ENCODE measurements around the gene TCTN3.
A peak's percentile ranks its signal among the peaks of the same experiment; 100 is the strongest.
"Not testable (repeated sequence)": the region's sequence is repeated elsewhere in the genome, so short reads cannot be mapped to it uniquely, and the experiment has no call there.

Gene TCTN3

DNA sequence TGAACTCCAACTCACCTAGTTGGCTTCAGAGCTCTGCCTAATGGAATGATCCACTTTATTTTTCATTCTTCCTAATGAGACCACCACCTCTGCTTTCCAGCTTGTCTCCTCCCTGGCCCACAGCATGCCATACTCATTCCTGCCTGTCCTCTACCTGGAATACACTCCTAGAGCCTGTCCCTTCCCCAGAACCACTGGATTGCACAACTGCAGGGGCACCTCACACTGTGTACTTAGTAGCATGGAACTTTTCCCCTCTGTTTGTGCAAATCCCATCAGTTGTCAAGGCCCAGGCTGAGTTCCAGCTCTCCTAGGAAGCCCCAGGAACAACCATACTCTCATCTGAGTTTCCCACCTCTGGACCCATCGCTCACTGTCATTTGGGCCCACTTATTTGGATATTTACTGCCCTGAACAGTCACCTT lies 52.8 kb downstream of the TCTN3 start:
- Histone ChIP-seq H3K27ac (ENCODE audit: low read depth, low read length) (no peak overlapping the region), H3K4me1 (ENCODE audit: control insufficient read depth in 1 of 2, insufficient read depth in 2 of 2, low read length in 2 of 2) (peaks cover 16 to 25% of the 10 kb centered on the region in 2 donors), H3K9ac (ENCODE audit: low read depth in 1 of 2, low read length in 2 of 2) (no peak overlapping the region), H3K27me3 (ENCODE audit: control insufficient read depth in 1 of 2, insufficient read depth in 2 of 2, low read length in 2 of 2) (no peaks in the 10 kb centered on the region), H3K36me3 (ENCODE audit: control insufficient read depth in 1 of 2, insufficient read depth in 2 of 2, low read length in 2 of 2) (peaks cover 28 to 68% of the 10 kb centered on the region in 2 donors), H3K4me3 (ENCODE audit: low read depth in 1 of 2, low read length in 2 of 2) (no peak overlapping the region), H3K9me3 (ENCODE audit: control insufficient read depth in 1 of 2, low read length in 2 of 2) (no peaks in the 10 kb centered on the region)

DNA sequence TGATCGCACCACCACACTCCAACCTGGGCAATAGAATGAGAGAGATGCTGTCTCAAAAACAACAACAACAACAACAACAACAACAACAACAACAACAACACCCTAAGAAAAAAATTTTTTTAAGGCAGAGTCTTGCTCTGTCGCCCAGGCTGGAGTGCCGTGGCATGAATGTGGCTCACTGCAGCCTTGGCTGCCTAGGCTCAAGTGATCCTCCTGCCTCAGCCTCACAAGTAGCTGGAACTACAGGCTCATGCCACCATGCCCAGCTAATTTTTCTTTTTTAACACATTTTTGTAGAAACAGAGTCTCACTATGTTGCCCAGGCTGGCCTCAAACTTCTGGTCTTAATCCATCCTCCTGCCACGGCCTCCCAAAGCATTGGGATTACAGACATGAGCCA lies 55.8 kb downstream of the TCTN3 start:
- Histone ChIP-seq H3K27me3 (ENCODE audit: control insufficient read depth in 1 of 2, insufficient read depth in 2 of 2, low read length in 2 of 2) (no peaks in the 10 kb centered on the region), H3K9ac (ENCODE audit: low read depth in 1 of 2, low read length in 2 of 2) (no peak overlapping the region)

DNA sequence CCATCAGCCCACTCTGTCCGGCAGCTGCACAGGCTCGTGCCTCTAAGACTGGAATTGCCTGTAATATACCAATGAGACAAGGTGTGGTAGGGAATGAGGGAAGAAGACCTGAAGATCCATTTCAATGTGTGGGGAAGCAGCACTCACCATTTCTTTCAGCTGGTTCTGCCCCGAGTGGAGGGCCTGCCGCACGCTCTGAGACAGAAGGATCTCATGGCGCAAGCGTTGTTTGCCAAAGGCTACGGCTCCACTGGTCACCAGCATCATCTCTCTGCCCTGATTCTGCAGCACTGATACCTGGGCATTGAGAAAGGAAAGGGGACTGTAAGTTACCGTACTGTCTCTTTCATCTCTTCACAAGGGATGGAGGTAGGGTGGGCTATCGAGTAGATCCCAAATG lies 56.6 kb downstream of the TCTN3 start:
- Histone ChIP-seq H3K27me3 (ENCODE audit: control insufficient read depth in 1 of 2, insufficient read depth in 2 of 2, low read length in 2 of 2) (no peaks in the 10 kb centered on the region), H3K4me3 (ENCODE audit: low read depth in 1 of 2, low read length in 2 of 2) (no peak overlapping the region), H3K27ac (ENCODE audit: low read depth, low read length) (no peak overlapping the region), H3K4me1 (ENCODE audit: control insufficient read depth in 1 of 2, insufficient read depth in 2 of 2, low read length in 2 of 2) (peaks cover 13 to 22% of the 10 kb centered on the region in 2 donors), H3K9ac (ENCODE audit: low read depth in 1 of 2, low read length in 2 of 2) (no peak overlapping the region), H3K36me3 (ENCODE audit: control insufficient read depth in 1 of 2, insufficient read depth in 2 of 2, low read length in 2 of 2) (peaks cover 35 to 86% of the 10 kb centered on the region in 2 donors), H3K9me3 (ENCODE audit: control insufficient read depth in 1 of 2, low read length in 2 of 2) (no peaks in the 10 kb centered on the region)

More for the DNA sequence above, 55.8 kb downstream of the TCTN3 start:
- Histone ChIP-seq H3K9me3 (ENCODE audit: control insufficient read depth in 1 of 2, low read length in 2 of 2) (no peaks in the 10 kb centered on the region), H3K36me3 (ENCODE audit: control insufficient read depth in 1 of 2, insufficient read depth in 2 of 2, low read length in 2 of 2) (peaks cover 40 to 86% of the 10 kb centered on the region in 2 donors), H3K4me3 (ENCODE audit: low read depth in 1 of 2, low read length in 2 of 2) (no peak overlapping the region), H3K27ac (ENCODE audit: low read depth, low read length) (no peak overlapping the region), H3K4me1 (ENCODE audit: control insufficient read depth in 1 of 2, insufficient read depth in 2 of 2, low read length in 2 of 2) (peaks cover 13 to 21% of the 10 kb centered on the region in 2 donors)

DNA sequence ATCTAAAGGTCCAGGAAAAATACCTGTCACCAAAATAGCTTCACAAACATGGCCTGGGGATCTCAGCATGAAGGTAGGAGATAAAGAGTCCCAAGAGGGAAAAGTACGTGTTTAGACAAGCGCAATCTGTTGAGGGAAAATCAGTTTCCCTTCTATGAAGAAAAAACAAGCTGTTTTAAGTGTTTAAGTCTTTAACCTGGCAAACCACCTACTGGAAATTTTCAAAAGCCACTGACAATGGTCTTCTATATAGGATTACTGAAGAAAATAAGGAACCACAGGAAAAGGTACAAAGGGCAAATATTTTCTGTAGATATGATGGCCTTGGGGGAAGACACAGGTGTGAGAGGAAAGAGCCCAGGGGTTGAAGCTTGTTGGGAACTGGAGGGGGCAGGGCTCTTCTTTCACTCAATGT lies 58.4 kb downstream of the TCTN3 start:
- Histone ChIP-seq H3K9ac (ENCODE audit: low read depth in 1 of 2, low read length in 2 of 2) (no peak overlapping the region), H3K27me3 (ENCODE audit: control insufficient read depth in 1 of 2, insufficient read depth in 2 of 2, low read length in 2 of 2) (no peaks in the 10 kb centered on the region), H3K27ac (ENCODE audit: low read depth, low read length) (no peak overlapping the region), H3K4me1 (ENCODE audit: control insufficient read depth in 1 of 2, insufficient read depth in 2 of 2, low read length in 2 of 2) (peaks cover 13 to 27% of the 10 kb centered on the region in 2 donors), H3K9me3 (ENCODE audit: control insufficient read depth in 1 of 2, low read length in 2 of 2) (no peaks in the 10 kb centered on the region), H3K36me3 (ENCODE audit: control insufficient read depth in 1 of 2, insufficient read depth in 2 of 2, low read length in 2 of 2) (peaks cover 30 to 75% of the 10 kb centered on the region in 2 donors), H3K4me3 (ENCODE audit: low read depth in 1 of 2, low read length in 2 of 2) (no peak overlapping the region)

DNA sequence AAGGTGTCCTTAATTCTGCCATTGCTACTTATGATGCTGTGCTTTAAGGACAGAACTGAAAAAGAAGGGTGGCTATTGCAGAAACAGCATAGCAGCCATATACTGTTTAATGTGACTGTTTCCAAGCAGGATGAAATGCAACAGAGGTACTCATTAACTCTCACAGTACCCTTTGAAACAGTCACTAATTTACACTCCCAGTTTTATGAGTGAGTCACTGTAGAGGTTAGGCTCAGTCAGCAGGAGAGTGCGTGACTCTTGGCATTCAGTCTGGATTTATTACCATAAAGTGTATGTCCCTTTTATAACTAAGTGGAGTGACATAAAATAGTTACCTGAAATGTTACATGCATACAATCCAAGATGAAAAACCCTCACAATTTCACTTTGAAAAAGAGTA lies 64.9 kb downstream of the TCTN3 start:
- Histone ChIP-seq H3K4me1 (ENCODE audit: control insufficient read depth in 1 of 2, insufficient read depth in 2 of 2, low read length in 2 of 2) (peaks cover 27 to 45% of the 10 kb centered on the region in 2 donors), H3K4me3 (ENCODE audit: low read depth in 1 of 2, low read length in 2 of 2) (peak overlapping the region in 1 of 2 donors; percentile 5), H3K9ac (ENCODE audit: low read depth in 1 of 2, low read length in 2 of 2) (peak overlapping the region in 1 of 2 donors; percentile 52), H3K36me3 (ENCODE audit: control insufficient read depth in 1 of 2, insufficient read depth in 2 of 2, low read length in 2 of 2) (peaks cover 27 to 58% of the 10 kb centered on the region in 2 donors), H3K9me3 (ENCODE audit: control insufficient read depth in 1 of 2, low read length in 2 of 2) (no peaks in the 10 kb centered on the region), H3K27ac (ENCODE audit: low read depth, low read length) (peak overlapping the region; percentile 60), H3K27me3 (ENCODE audit: control insufficient read depth in 1 of 2, insufficient read depth in 2 of 2, low read length in 2 of 2) (no peaks in the 10 kb centered on the region)

DNA sequence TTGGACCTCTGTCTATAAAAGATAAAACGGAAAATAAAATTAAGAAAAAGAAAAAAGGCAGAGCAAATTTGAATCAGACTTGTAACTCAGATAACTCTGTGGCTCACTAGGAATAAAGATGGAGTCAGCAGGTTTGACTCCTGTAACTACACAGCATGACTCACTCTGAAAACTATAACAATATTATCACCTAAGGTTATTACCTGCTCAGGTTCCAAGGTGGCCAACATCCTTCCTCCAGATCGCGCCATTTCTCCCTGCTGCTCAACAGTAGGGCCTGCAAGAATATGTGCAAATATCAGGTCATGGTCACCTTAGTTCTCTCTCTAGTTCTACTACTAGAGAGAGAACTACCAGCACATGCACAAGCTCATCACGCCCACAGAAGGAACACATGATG lies 67.2 kb downstream of the TCTN3 start:
- no peak overlapping the region for H3K9ac ChIP-seq (ENCODE audit: low read depth in 1 of 2, low read length in 2 of 2)
- peaks cover 19 to 47% of the 10 kb centered on the region in 2 donors for H3K36me3 ChIP-seq (ENCODE audit: control insufficient read depth in 1 of 2, insufficient read depth in 2 of 2, low read length in 2 of 2)
- H3K9me3 ChIP-seq (ENCODE audit: control insufficient read depth in 1 of 2, low read length in 2 of 2), result no peaks in the 10 kb centered on the region
- no peak overlapping the region for H3K4me3 ChIP-seq (ENCODE audit: low read depth in 1 of 2, low read length in 2 of 2)
- H3K27ac ChIP-seq (ENCODE audit: low read depth, low read length), result no peak overlapping the region
- H3K27me3 ChIP-seq (ENCODE audit: control insufficient read depth in 1 of 2, insufficient read depth in 2 of 2, low read length in 2 of 2), result no peaks in the 10 kb centered on the region
- peaks cover 22 to 38% of the 10 kb centered on the region in 2 donors for H3K4me1 ChIP-seq (ENCODE audit: control insufficient read depth in 1 of 2, insufficient read depth in 2 of 2, low read length in 2 of 2)

DNA sequence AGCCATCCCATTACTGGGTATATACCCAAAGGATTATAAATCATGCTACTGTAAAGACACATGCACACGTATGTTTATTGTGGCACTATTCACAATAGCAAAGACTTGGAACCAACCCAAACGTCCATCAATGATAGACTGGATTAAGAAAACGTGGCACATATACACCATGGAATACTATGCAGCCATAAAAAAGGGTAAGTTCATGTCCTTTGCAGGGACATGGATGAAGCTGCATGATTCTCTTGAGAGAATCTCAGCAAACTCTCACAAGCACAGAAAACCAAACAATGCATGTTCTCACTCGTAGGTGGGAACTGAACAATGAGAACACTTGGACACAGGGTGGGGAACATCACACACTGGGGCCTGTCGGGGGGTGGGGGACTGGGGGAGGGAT lies 73.3 kb downstream of the TCTN3 start:
- peaks cover 44 to 66% of the 10 kb centered on the region in 2 donors for H3K36me3 ChIP-seq (ENCODE audit: control insufficient read depth in 1 of 2, insufficient read depth in 2 of 2, low read length in 2 of 2)
- not testable (repeated sequence) for H3K4me1 ChIP-seq (ENCODE audit: control insufficient read depth in 1 of 2, insufficient read depth in 2 of 2, low read length in 2 of 2); H3K9me3 ChIP-seq (ENCODE audit: control insufficient read depth in 1 of 2, low read length in 2 of 2); H3K27me3 ChIP-seq (ENCODE audit: control insufficient read depth in 1 of 2, insufficient read depth in 2 of 2, low read length in 2 of 2); H3K4me3 ChIP-seq (ENCODE audit: low read depth in 1 of 2, low read length in 2 of 2); H3K27ac ChIP-seq (ENCODE audit: low read depth, low read length); H3K9ac ChIP-seq (ENCODE audit: low read depth in 1 of 2, low read length in 2 of 2)

DNA sequence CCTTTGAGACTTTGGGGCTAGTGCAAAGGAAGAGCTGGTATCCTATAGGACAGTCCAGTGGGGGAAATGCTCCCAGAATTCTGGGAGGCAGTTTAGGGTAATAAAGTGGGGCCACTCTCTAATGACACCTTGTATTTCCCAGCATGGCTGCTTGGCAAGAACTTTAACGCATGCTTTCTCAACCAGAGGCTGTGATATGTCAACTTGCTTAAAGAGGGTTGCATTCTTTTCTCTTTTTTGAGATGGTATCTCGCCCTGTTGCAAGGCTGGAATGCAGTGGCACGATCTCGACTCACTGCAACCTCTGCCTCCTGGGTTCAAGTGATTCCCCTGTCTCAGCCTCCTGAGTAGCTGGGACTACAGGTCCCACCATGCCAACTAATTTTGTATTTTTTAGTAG lies 75.6 kb downstream of the TCTN3 start:
- Histone ChIP-seq H3K4me3 (ENCODE audit: low read depth in 1 of 2, low read length in 2 of 2) (no peak overlapping the region), H3K27ac (ENCODE audit: low read depth, low read length) (no peak overlapping the region), H3K9ac (ENCODE audit: low read depth in 1 of 2, low read length in 2 of 2) (no peak overlapping the region), H3K36me3 (ENCODE audit: control insufficient read depth in 1 of 2, insufficient read depth in 2 of 2, low read length in 2 of 2) (peaks cover 52 to 71% of the 10 kb centered on the region in 2 donors), H3K9me3 (ENCODE audit: control insufficient read depth in 1 of 2, low read length in 2 of 2) (no peaks in the 10 kb centered on the region), H3K27me3 (ENCODE audit: control insufficient read depth in 1 of 2, insufficient read depth in 2 of 2, low read length in 2 of 2) (no peaks in the 10 kb centered on the region), H3K4me1 (ENCODE audit: control insufficient read depth in 1 of 2, insufficient read depth in 2 of 2, low read length in 2 of 2) (peaks cover 6 to 14% of the 10 kb centered on the region in 2 donors)

DNA sequence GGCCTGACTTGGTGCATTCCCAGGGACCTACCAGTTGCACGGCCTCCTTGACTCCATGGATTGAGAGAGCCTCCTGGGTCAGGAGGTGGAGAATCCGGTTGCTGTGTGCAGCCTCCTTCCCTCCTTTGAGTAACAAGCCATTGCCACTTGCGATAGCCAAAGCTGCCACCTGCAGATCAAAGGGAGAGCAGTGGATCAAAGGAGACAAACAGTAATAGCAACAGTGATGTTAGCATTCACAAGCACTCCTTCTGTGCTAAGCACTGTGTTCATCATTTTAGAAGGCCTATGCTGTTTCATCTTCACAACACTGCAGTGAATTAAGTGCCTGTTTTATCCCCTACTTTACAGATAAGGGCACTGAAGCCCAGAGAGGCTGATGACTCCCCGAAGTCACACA lies 77.3 kb downstream of the TCTN3 start:
- no peaks in the 10 kb centered on the region for H3K27me3 ChIP-seq (ENCODE audit: control insufficient read depth in 1 of 2, insufficient read depth in 2 of 2, low read length in 2 of 2)
- H3K27ac ChIP-seq (ENCODE audit: low read depth, low read length), result no peak overlapping the region
- H3K36me3 ChIP-seq (ENCODE audit: control insufficient read depth in 1 of 2, insufficient read depth in 2 of 2, low read length in 2 of 2), result peaks cover 64 to 80% of the 10 kb centered on the region in 2 donors
- no peak overlapping the region for H3K4me3 ChIP-seq (ENCODE audit: low read depth in 1 of 2, low read length in 2 of 2)
- H3K9me3 ChIP-seq (ENCODE audit: control insufficient read depth in 1 of 2, low read length in 2 of 2), result no peaks in the 10 kb centered on the region
- H3K4me1 ChIP-seq (ENCODE audit: control insufficient read depth in 1 of 2, insufficient read depth in 2 of 2, low read length in 2 of 2), result peaks cover 6 to 23% of the 10 kb centered on the region in 2 donors
- no peak overlapping the region for H3K9ac ChIP-seq (ENCODE audit: low read depth in 1 of 2, low read length in 2 of 2)

Data from duodenal mucosa (tissue), 2 donors.